ENCODE measurements around the gene CMSS1. TPM values are rescaled to one million over a fixed set of nuclear protein-coding genes. Genes with fewer than 3 reads are reported as not detected.
"Not testable (repeated sequence)": the region's sequence is repeated elsewhere in the genome, so short reads cannot be mapped to it uniquely, and the experiment has no call there.

The CMSS1 gene
- polyA plus RNA-seq, 1 donor = 25.0 TPM

DNA sequence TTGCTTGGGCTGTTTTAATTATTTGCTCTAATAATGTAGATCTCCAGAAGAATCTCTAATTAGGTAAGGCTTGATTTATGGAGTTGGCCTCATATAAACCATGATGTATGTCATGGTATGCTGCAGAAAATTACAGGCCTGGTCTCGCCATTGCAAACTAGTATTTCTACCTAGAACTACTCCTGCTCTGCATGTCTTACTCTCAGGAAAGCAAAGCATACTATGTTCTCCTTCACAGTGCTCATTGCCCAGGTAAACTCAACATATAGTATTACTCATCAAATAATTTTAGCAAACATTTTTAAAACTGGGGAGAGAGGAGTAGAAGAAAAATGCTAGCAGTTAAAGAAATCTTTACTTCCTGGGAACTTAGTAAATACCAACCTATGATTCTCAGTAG lies 205.9 kb downstream of the CMSS1 start:
- no peak for DNase-seq (ENCODE audit: low read depth)

DNA sequence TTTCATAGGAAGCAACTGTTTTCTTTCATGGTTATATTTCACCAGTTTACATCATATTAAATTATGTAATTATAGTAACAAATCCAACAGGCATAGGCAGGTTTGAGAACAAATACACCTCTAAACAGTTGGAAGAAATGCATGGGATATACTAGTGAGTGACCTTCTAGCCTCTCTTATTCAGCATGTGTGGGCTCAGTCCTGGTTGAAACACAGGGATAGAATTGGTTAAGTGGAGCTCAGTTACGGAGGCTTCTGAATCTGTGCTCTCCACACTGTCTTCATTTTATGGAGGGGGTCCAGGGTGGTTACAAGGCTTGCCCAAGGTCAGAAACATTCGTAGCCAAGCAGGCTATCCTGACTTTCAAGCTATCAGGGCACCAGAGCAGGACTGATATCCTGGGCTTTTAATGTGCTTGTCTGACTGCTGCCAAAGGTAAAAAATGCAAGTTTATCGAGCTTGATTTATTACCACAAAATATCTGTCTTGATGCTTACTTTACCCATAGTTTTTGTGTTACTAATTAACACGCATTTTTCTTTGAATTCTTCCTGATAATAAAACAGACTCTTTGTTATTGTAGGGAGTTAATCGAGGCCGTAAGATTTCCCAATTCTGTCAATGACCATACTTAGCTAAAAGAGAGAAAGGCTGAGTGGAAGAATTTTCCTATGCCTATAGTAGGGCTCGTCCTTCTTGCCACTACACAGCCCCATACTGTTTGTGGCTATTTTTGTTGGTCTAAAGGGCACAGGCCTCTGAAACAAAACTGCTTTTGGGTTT lies 207.1 kb downstream of the CMSS1 start:
- no peak for DNase-seq (ENCODE audit: low read depth)

DNA sequence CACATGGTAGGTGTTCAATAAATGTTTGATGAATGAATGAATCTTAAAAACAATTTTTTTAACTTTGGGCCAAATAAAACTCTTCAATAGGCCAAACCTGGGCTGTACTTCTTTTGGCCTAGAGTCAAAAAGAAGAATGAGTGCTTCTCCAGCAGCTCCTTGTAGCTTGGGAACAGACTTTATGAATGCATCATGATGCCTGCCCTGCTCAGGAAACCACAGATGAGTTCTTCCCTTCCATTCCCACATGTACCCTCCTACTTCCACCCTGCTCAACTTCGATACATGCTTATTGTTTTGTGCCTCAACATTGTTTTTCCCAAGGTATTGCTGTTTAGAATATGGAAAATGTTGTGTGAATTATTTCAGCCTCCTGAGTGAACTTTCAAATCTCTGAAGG lies 209.7 kb downstream of the CMSS1 start:
- no peak for DNase-seq (ENCODE audit: low read depth)

GRCh38 chr3:100029052-100029451 lies 211.4 kb downstream of the CMSS1 start:
- no peak for DNase-seq (ENCODE audit: low read depth)

DNA sequence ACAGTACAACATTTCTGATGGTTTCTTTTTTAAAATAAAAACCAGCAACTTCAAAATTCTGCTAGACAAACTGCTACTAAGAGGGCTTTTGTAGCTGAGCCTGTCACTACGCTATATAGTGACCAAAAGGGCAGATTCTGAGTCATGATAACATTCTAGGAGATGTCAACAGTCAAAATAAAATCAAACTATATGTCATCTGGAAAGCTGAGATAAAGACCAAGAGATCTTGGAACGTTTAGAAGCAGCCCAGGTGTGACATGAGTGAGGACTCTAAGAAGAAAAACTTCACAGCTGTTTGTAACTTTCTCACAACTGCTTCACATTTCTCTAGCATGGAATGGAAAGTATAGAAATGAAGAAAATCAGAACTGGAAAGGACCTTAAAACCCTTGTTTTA lies 212.0 kb downstream of the CMSS1 start:
- no peak for DNase-seq (ENCODE audit: low read depth)

DNA sequence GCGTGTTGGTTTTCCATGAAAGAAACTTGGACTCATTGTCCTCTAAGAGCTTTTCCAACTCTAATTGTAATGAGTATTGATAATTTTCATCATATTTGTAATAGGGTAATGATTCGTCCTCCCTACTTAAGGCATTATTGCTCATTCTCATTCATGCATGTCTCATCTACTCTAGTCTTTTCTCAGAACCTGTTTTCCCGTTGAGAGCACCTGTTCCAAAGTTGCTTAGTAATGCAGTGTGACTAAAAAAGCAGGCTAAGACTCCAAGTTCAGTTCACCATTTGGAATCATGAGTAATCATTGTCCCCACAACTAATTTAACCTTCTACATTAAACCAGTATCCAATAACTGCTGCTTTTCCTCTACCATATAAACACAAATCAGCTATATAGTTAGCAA lies 212.7 kb downstream of the CMSS1 start:
- no peak for DNase-seq (ENCODE audit: low read depth)

- DNase-seq (ENCODE audit: low read depth) = no peak
Measured at GRCh38 chr3:100030914-100031425, 213.3 kb downstream of the CMSS1 start.

DNA sequence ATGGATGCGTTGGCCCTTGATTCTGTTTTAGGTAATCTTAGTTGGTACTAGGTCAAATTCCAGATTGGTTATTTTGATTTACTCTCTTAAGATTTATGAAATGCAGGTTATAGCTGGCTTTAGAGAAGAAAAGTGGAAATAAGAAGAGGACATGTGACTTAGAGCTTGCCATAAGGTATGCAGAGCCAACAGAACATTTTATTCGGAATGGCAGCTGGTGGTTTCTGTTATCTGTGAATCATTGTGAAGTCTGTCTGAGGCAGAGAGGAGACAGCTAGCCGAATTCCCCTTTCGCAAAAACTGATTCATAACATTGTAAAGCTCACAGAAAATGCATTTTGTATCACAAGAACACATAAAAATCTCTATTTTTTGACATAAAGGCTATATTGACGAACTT lies 214.6 kb downstream of the CMSS1 start:
- DNase-seq (ENCODE audit: low read depth) = no peak

DNA sequence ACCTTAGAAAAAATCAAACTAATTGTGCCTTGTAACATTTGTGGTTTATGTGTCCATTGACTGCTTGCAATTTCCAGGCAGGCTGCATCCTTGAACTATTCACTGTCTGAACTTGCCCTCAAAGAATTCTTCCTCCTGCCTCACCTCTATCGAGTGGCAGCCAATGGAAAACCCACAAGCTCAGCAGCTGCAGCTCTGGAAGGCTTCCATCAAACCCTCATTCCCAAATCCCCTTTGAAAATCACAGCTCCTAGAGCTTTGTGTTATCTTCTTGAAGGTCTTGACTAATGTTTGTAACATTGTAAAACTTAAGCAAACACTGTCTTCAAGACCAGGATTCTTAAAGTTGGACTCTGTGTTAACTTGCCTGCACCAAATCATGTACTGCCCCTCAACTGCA lies 215.5 kb downstream of the CMSS1 start:
- no peak for DNase-seq (ENCODE audit: low read depth)

- no peak for DNase-seq (ENCODE audit: low read depth)
Measured at GRCh38 chr3:100033903-100034471, 216.3 kb downstream of the CMSS1 start.

- no peak for DNase-seq (ENCODE audit: low read depth)
Measured at GRCh38 chr3:100039075-100039474, 221.4 kb downstream of the CMSS1 start.

GRCh38 chr3:100040451-100041225 lies 223.0 kb downstream of the CMSS1 start:
- peak; percentile 85 for DNase-seq (ENCODE audit: low read depth)

DNA sequence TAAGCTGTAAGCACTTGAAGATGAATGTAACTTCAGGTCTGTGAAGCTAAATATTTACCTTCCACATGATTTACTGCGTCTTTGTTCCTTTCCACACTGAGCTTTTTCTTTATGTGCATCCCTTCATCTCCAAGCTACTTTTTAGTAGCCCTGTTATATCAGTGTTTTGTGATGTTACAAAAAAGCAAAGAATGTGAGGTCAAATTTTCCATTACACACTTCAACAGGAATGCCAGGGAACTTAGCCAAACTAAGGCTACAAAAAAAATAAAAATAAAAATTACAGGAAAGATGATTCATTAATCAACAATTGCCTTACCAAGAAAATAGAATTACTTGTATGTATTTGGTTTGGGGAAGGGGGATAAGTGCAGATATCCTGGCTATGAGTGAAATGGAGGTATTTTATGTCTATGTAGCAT lies 223.7 kb downstream of the CMSS1 start:
- peak; percentile 82 for DNase-seq (ENCODE audit: low read depth)

GRCh38 chr3:100042166-100042981 lies 224.7 kb downstream of the CMSS1 start:
- DNase-seq (ENCODE audit: low read depth) = no peak

DNA sequence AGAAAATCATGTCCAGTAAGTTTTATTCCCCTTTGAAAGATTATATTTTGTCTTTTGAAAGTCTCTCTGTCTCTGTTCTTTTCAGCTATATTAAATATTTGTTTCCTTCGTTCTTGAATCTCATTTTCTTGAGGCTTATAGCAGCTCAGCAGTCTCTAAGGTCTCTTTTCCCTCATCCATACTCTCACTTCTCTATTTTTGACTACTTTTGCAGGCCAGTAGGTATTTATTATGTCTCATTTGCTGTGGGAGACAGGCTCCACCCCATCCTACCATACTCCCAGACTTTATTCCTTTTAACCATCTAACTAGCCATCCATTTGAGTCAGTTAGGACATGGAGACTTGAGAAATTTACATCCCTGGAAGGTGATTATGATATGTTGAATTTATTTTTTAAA lies 225.6 kb downstream of the CMSS1 start:
- DNase-seq (ENCODE audit: low read depth) = no peak

- no peak for DNase-seq (ENCODE audit: low read depth)
Measured at GRCh38 chr3:100044369-100044768, 226.7 kb downstream of the CMSS1 start.

- DNase-seq (ENCODE audit: low read depth) = peak; percentile 76
Measured at GRCh38 chr3:100045696-100046095, 228.0 kb downstream of the CMSS1 start.

DNA sequence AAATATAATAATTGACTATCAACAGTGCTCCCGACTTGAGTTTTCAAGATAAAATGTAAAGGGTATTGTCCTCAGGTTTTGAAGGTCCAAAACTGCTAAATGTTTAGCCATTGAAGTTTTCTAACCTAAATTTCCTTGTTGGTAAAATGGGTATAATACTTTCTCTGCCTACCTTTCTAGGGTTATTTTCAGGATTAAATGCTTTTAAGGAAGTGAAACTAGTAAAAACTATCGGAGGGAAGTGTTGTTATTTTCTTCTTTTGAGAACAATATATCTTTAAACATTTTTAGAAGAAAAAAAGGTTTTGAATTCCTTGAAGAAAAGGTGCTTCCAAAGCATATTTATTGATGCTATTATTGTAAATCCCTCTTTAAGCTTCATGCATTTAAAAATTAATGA lies 229.3 kb downstream of the CMSS1 start:
- DNase-seq (ENCODE audit: low read depth) = no peak

DNA sequence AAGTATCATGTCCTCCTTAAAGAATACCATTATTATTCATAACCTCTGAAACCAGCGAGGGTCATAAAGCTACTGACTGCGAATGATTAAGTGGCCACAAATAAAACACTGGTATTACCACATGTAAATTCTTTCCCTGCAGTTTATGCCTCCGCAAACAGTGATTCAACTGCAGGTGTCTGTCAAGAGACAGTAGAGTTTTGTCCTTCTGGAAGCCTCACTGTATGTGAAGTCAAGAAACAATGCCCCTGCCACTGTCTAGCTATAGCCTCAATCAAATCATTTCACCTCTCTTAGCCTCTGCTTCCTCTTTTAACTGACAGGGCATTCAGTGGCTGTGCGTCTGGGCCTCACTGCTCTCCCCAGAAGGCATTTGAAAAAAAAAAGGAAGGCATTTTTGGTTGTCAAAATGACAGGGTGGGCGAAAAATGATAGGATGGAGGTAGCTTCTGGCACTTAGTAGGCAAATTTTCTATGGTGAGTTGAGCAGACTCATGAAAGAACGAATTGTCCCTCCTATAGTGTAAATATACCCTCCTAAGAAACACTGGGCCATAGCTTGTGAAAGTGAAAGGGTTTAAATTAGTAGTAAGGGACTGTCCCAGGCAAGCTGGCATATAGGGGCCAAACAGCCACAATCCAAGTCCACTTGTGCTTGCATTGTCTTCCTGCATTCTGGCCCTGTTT lies 229.9 kb downstream of the CMSS1 start:
- DNase-seq (ENCODE audit: low read depth) = no peak

- no peak for DNase-seq (ENCODE audit: low read depth)
Measured at GRCh38 chr3:100048248-100048647, 230.6 kb downstream of the CMSS1 start.

GRCh38 chr3:100051513-100051912 lies 233.9 kb downstream of the CMSS1 start:
- DNase-seq (ENCODE audit: low read depth) = not testable (repeated sequence)
